Measurements from ENCODE around the gene KSR1. TPM values are rescaled to one million over a fixed set of nuclear protein-coding genes. Genes with fewer than 3 reads are reported as not detected.
"Not testable (repeated sequence)": the region's sequence is repeated elsewhere in the genome, so short reads cannot be mapped to it uniquely, and the experiment has no call there.

KSR1 gene
- total and polyA plus RNA-seq, 12 donors = 16.0 to 50.4 (median 38.5) TPM

- Histone ChIP-seq H3K9me3 (replicated peaks in 1 of 3) (no peaks in the 10 kb centered on the region), H3K36me3 (replicated peaks in 1 of 2) (peaks cover 0 to 18% of the 10 kb centered on the region in 2 donors), H3K4me1 (replicated peaks in 1 of 2) (peaks cover 0 to 11% of the 10 kb centered on the region in 2 donors), H3K27me3 (no peaks in the 10 kb centered on the region), H3K4me3 (no peak overlapping the region), H3K27ac (no peak overlapping the region)
- TF ChIP-seq POLR2A (IDR thresholded peaks at IDR 0.05) (no peak), CTCF (IDR thresholded peaks at IDR 0.05) (no peak)
- WGBS, 4 donors = 90 to 98% (median 92%) methylated on average over 9 to 10 of the region's 10 CpGs
- no peak for DNase-seq
- intact Hi-C loops (cut with DNase I) = no loop called here
Measured at GRCh38 chr17:27627514-27627913, 171.3 kb downstream of the KSR1 start.

GRCh38 chr17:27628376-27628775 is 172.1 kb downstream of the KSR1 start:
- no peak for DNase-seq
- WGBS, 4 donors = 92 to 95% (median 94%) methylated on average over 5 of the region's 5 CpGs
- intact Hi-C loops (cut with DNase I) = no loop called here
- no peaks in the 10 kb centered on the region for H3K27me3 ChIP-seq
- H3K36me3 ChIP-seq (replicated peaks in 1 of 2) = peaks cover 0 to 9% of the 10 kb centered on the region in 2 donors
- no peak overlapping the region for H3K27ac ChIP-seq
- H3K4me1 ChIP-seq (replicated peaks in 1 of 2) = peaks cover 8 to 18% of the 10 kb centered on the region in 2 donors
- H3K4me3 ChIP-seq = no peak overlapping the region
- no peaks in the 10 kb centered on the region for H3K9me3 ChIP-seq (replicated peaks in 1 of 3)
- TF ChIP-seq CTCF (IDR thresholded peaks at IDR 0.05) (no peak), POLR2A (IDR thresholded peaks at IDR 0.05) (no peak)

- H3K4me1 ChIP-seq (replicated peaks in 1 of 2) = peaks cover 17 to 27% of the 10 kb centered on the region in 2 donors
- intact Hi-C loops (cut with DNase I) = not testable (repeated sequence)
- WGBS, 4 donors = 86 to 93% (median 89%) methylated on average over 3 of the region's 3 CpGs
Measured at GRCh38 chr17:27629260-27629659, 173.0 kb downstream of the KSR1 start.

GRCh38 chr17:27630607-27631410 is 174.6 kb downstream of the KSR1 start, which contains the start of gene LGALS9:
Gene LGALS9, plus strand, starts transcription at chr17:27631188. Its CDS starts 78 bp downstream, at chr17:27631266.
- intact Hi-C loops (cut with DNase I) = no loop called here

More at GRCh38 chr17:27629260-27629659, 173.0 kb downstream of the KSR1 start:
- H3K9me3 ChIP-seq (replicated peaks in 1 of 3); H3K4me3 ChIP-seq; H3K27me3 ChIP-seq; DNase-seq; H3K36me3 ChIP-seq (replicated peaks in 1 of 2); H3K27ac ChIP-seq: not testable (repeated sequence)

More at GRCh38 chr17:27630607-27631410, 174.6 kb downstream of the KSR1 start, which contains the start of gene LGALS9:
- peak within 1 kb of the TSS in 2 of 5 donors; percentile 41 to 81 for H3K27ac ChIP-seq
- no peaks in the 10 kb centered on the region for H3K27me3 ChIP-seq
- no peak for TF ChIP-seq POLR2A (IDR thresholded peaks at IDR 0.05)
- TF ChIP-seq CTCF (IDR thresholded peaks at IDR 0.05) = no peak
- WGBS, 4 donors = 50 to 59% (median 52%) methylated on average over 10 of the region's 10 CpGs
- H3K9me3 ChIP-seq (replicated peaks in 1 of 3) = no peaks in the 10 kb centered on the region
- no peaks in the 10 kb centered on the region for H3K36me3 ChIP-seq (replicated peaks in 1 of 2)
- peak in 2 of 7 donors; percentile 31 to 36 for DNase-seq
- H3K4me3 ChIP-seq = peak within 1 kb of the TSS in 1 of 4 donors; percentile 23
- H3K4me1 ChIP-seq (replicated peaks in 1 of 2) = peaks cover 18 to 27% of the 10 kb centered on the region in 2 donors
